GM23248 (cell line): Measurements from ENCODE around the gene RBM24. TPM values are rescaled to one million over a fixed set of nuclear protein-coding genes. Genes with fewer than 3 reads are reported as not detected.

ENCODE experiments used
- DNase-seq: peaks from one replicate; pipeline ENCODE4 v3.0.0-alpha.2; 2015
- H2AFZ ChIP-seq: fragments of 200-600 bp; sonication (generic); 2 replicates; pipeline ENCODE4 v1.6.1; 2016; ENCODE audit warnings: antibody characterized with exemption
- H3F3A ChIP-seq: fragments of 200-600 bp; sonication (generic); 2 replicates; pipeline ENCODE4 v1.6.1; 2016; ENCODE audit warnings: mild to moderate bottlenecking, antibody characterized with exemption, mixed run types; ENCODE audit not compliant: insufficient read depth
- H3K27ac ChIP-seq: fragments of 200-600 bp; sonication (generic); 2 replicates; pipeline ENCODE4 v1.5.1; 2016; ENCODE audit warnings: mild to moderate bottlenecking
- H3K27me3 ChIP-seq: fragments of 200-600 bp; sonication (generic); replicated peaks from 2 replicates; pipeline ENCODE4 v1.6.1; 2016; ENCODE audit warnings: mild to moderate bottlenecking; ENCODE audit not compliant: insufficient read depth
- H3K36me3 ChIP-seq: fragments of 200-600 bp; sonication (generic); 2 replicates; pipeline ENCODE4 v1.6.1; 2016; ENCODE audit warnings: low read depth, mild to moderate bottlenecking
- H3K4me1 ChIP-seq: fragments of 200-600 bp; sonication (generic); 2 replicates; pipeline ENCODE4 v1.6.1; 2016; ENCODE audit warnings: mild to moderate bottlenecking; ENCODE audit not compliant: insufficient read depth
- H3K4me2 ChIP-seq: fragments of 200-600 bp; sonication (generic); one replicate; pipeline ENCODE4 v1.6.1; 2016; ENCODE audit warnings: mild to moderate bottlenecking; ENCODE audit not compliant: unreplicated experiment
- H3K4me3 ChIP-seq: fragments of 200-600 bp; sonication (generic); 2 replicates; pipeline ENCODE4 v1.5.1; 2016; ENCODE audit warnings: mild to moderate bottlenecking
- H3K79me2 ChIP-seq: fragments of 200-600 bp; sonication (generic); 2 replicates; pipeline ENCODE4 v1.6.1; 2016; ENCODE audit warnings: mild to moderate bottlenecking; ENCODE audit not compliant: insufficient read depth
- H3K9ac ChIP-seq: fragments of 200-600 bp; sonication (generic); 2 replicates; pipeline ENCODE4 v1.6.1; 2016; ENCODE audit warnings: mild to moderate bottlenecking
- H3K9me2 ChIP-seq: fragments of 200-600 bp; sonication (generic); 2 replicates; pipeline ENCODE4 v1.6.1; 2016; ENCODE audit warnings: mixed run types, mild to moderate bottlenecking, moderate library complexity; ENCODE audit not compliant: insufficient read depth
- H3K9me3 ChIP-seq: fragments of 200-600 bp; sonication (generic); one replicate; pipeline ENCODE4 v1.6.1; 2017; ENCODE audit warnings: low read depth
- H4K20me1 ChIP-seq: fragments of 200-600 bp; sonication (generic); 2 replicates; pipeline ENCODE4 v1.6.0; 2016; ENCODE audit not compliant: insufficient read depth
- EZH2 ChIP-seq: fragments of 200-600 bp; sonication (generic); IDR thresholded peaks from 2 replicates; pipeline ENCODE4 v1.6.1; 2018; ENCODE audit warnings: antibody characterized with exemption, mild to moderate bottlenecking; ENCODE audit not compliant: insufficient read depth, poor library complexity, severe bottlenecking
- EZH2phosphoT487 ChIP-seq: fragments of 200-600 bp; sonication (generic); IDR thresholded peaks from 2 replicates; pipeline ENCODE4 v1.6.1; 2018; ENCODE audit warnings: antibody characterized with exemption, moderate library complexity, mild to moderate bottlenecking, low read depth; ENCODE audit not compliant: insufficient read depth
- WGBS, 2 experiments: methylation state at CpG; one replicate each; pipeline ENCODE4 v1.1.6; 2015 to 2017; ENCODE audit warnings: low lambda C conversion rate in 2 of 2, low coverage in 1 of 2; ENCODE audit errors: missing lambda C conversion rate in 2 of 2; 5-methylcytosine and 5-hydroxymethylcytosine counted together
- in situ Hi-C: fragments of 300-500 bp; cut with MboI; formaldehyde crosslinking; loops from 2 replicates; pipeline ENCODE4 v1.15.0; 2020
- polyA plus RNA-seq: library from polyadenylated mRNA; unstranded; fragments of >200 nt; fragmentation: Nextera tagmentation; extraction: Ambion mirVana; gene quantifications from 2 replicates; pipeline ENCODE4 v1.2.1, GENCODE V29; 2016
- total RNA-seq: library from RNA; depleted of rRNA; stranded (reverse); fragments of >200 nt; shearing (Covaris generic); gene quantifications from 2 replicates; pipeline ENCODE4 v1.2.3, GENCODE V29; 2014

The RBM24 gene
- total and polyA plus RNA-seq, 2 experiments from 2014 or later: 3.5 to 7.9 TPM

DNA sequence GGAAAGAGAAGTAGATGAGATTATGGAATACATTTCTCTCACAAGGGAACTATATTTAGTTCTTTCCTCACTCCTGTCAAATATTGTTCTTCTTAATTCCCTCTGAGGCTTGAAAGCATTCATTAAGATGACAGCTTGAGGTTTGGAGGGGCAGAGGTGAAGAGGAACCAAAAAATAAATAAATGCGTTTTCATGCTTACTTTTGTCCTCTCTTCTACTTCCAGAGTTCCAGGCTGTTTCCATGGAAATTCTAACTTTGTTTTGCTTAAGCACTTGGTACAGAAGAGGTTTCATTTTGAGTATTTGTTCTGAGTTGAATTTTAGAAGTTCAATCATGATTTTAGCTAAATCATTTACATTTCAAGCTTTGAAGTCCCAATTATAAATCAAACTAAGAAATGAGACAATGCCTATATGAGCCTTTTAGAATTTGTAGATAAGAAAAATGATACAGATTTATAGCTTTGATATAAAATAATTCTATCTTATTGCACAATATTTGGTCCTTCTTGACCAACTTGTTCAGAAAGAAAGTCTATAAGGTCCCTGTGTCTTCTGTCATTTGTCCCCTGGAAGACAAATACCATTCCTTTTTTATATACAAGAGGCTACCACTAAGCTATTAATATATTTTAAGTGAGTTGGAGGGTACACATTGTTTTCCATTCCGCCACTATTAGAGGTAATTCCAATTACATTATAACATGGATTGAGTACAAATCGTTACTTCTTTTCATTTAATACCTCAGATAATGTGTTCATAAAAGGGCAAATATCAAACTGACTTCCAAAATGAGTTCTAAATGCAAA, 16.3 kb downstream of the RBM24 start:
- Histone ChIP-seq H3K36me3 (peaks cover 4% of the 10 kb centered on the region; the same call in 1 of the 2 replicates), H3K4me2 (no peak overlapping the region), H4K20me1 (no peaks in the 10 kb centered on the region), H2AFZ (no peak overlapping the region), H3K9ac (no peak overlapping the region), H3K27me3 (no peaks in the 10 kb centered on the region), H3K79me2 (no peaks in the 10 kb centered on the region), H3F3A (no peaks in the 10 kb centered on the region), H3K27ac (no peak overlapping the region), H3K4me1 (no peaks in the 10 kb centered on the region), H3K9me3 (no peaks in the 10 kb centered on the region), H3K4me3 (no peak overlapping the region), H3K9me2 (no peaks in the 10 kb centered on the region)
- no peak for TF ChIP-seq EZH2
- no peak for TF ChIP-seq EZH2phosphoT487
- DNase-seq: no peak
- 51 to 62% methylated on average over 3 of the region's 3 CpGs for WGBS, 2 experiments
- in situ Hi-C loops: no loop called here

DNA sequence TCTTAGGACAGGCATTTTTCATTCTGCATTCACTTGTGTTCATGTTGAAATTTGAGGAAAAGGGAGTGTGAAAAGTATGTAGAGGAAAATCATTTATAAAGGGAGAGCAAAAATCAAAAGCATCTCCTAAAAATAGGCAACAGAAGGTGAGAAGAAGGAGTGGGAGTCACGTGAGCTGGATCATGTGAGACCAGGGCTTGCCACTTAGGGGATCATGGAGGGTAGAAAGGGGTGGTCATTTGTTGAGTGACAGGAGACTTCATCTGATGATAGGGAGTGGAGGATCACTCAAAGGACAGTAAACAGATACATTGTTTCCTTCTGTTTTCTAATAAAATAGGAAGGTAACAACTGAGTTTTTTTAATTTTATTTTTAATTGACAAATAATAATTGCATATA, 17.1 kb downstream of the RBM24 start:
- H3K9me2 ChIP-seq: no peaks in the 10 kb centered on the region
- H2AFZ ChIP-seq: no peak overlapping the region
- no peak overlapping the region for H3K27ac ChIP-seq
- TF ChIP-seq EZH2 (no peak), EZH2phosphoT487 (no peak)
- in situ Hi-C loops: no loop called here
- no peaks in the 10 kb centered on the region; the same call in 1 of the 2 replicates for H3K36me3 ChIP-seq
- H3K4me2 ChIP-seq: no peak overlapping the region
- no peaks in the 10 kb centered on the region for H4K20me1 ChIP-seq
- H3K79me2 ChIP-seq: no peaks in the 10 kb centered on the region
- no peak for DNase-seq
- WGBS, 2 experiments: 78 to 86% methylated on average over 1 of the region's 1 CpG
- no peaks in the 10 kb centered on the region for H3K9me3 ChIP-seq
- no peaks in the 10 kb centered on the region for H3F3A ChIP-seq
- no peaks in the 10 kb centered on the region for H3K27me3 ChIP-seq
- H3K4me1 ChIP-seq: no peaks in the 10 kb centered on the region
- H3K9ac ChIP-seq: no peak overlapping the region
- no peak overlapping the region for H3K4me3 ChIP-seq

DNA sequence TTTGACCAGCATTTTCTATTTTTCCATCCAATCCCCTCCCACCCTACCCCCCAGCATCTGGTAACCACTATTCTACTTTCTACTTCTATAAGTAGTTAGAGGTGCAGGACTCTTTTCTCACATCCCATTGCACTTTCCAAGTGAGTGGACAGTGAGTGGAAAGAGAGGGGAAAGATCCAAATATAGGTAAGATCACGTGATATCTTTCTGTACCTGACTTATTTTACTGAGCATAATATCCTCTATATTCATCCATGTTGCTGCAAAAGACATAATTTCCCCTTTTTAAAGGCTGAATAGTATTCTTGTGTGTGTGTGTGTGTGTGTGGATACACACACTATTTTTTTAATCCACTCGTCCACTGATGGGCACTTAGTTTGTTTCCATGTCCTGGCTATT, 18.1 kb downstream of the RBM24 start:
- no peaks in the 10 kb centered on the region for H3K9me3 ChIP-seq
- no peak overlapping the region for H3K4me2 ChIP-seq
- TF ChIP-seq EZH2phosphoT487 (no peak), EZH2 (no peak)
- no peaks in the 10 kb centered on the region for H3K36me3 ChIP-seq
- H4K20me1 ChIP-seq: no peaks in the 10 kb centered on the region
- H3K4me1 ChIP-seq: no peaks in the 10 kb centered on the region
- no peaks in the 10 kb centered on the region for H3K27me3 ChIP-seq
- no peak overlapping the region for H2AFZ ChIP-seq
- no peaks in the 10 kb centered on the region for H3F3A ChIP-seq
- in situ Hi-C loops: no loop called here
- no peak overlapping the region for H3K27ac ChIP-seq
- no peaks in the 10 kb centered on the region for H3K9me2 ChIP-seq
- H3K4me3 ChIP-seq: no peak overlapping the region
- no peak overlapping the region for H3K9ac ChIP-seq
- no peaks in the 10 kb centered on the region for H3K79me2 ChIP-seq
- DNase-seq: no peak
- WGBS, 2 experiments: 85 to 90% methylated on average over 2 of the region's 2 CpGs

GRCh38 chr6:17299750-17300149, 18.6 kb downstream of the RBM24 start:
- WGBS, 2 experiments: 48 to 64% methylated on average over 1 of the region's 1 CpG
- in situ Hi-C loops: no loop called here
- H3K9me3 ChIP-seq: no peaks in the 10 kb centered on the region

DNA sequence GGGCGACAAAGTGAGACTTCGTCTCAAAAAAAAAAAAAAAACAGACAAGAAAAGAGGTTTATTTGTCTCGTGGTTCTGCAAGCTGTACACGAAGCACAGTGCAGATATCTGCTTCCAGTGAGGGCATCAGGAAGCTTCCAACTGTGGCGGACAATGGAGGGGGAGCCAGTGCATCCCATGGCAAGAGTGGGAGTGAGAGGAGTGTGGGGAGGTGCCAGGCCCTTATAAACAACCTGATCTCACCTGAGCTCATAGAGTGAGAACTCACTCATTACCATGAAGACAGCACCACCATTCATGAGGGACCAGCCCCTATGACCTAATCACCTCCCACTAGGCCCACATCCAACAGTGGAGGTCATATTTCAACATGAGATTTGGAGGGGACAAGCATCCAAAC, 19.5 kb downstream of the RBM24 start:
- no peak overlapping the region for H3K27ac ChIP-seq
- in situ Hi-C loops: no loop called here
- no peak for DNase-seq
- no peaks in the 10 kb centered on the region for H3K27me3 ChIP-seq
- H3K36me3 ChIP-seq: no peaks in the 10 kb centered on the region
- H4K20me1 ChIP-seq: no peaks in the 10 kb centered on the region
- H3K4me2 ChIP-seq: no peak overlapping the region
- H3K9ac ChIP-seq: no peak overlapping the region
- 77 to 83% methylated on average over 5 of the region's 5 CpGs for WGBS, 2 experiments
- H3K9me2 ChIP-seq: no peaks in the 10 kb centered on the region
- H3K79me2 ChIP-seq: no peaks in the 10 kb centered on the region
- no peaks in the 10 kb centered on the region for H3F3A ChIP-seq
- H3K4me3 ChIP-seq: no peak overlapping the region
- TF ChIP-seq EZH2: no peak
- TF ChIP-seq EZH2phosphoT487: no peak
- H3K4me1 ChIP-seq: no peaks in the 10 kb centered on the region
- H3K9me3 ChIP-seq: no peaks in the 10 kb centered on the region
- H2AFZ ChIP-seq: no peak overlapping the region

More at GRCh38 chr6:17299750-17300149, 18.6 kb downstream of the RBM24 start:
- no peak for DNase-seq
- Histone ChIP-seq H3K4me1 (no peaks in the 10 kb centered on the region), H3K27me3 (no peaks in the 10 kb centered on the region), H3K9ac (no peak overlapping the region), H3K4me3 (no peak overlapping the region), H2AFZ (no peak overlapping the region), H3K27ac (no peak overlapping the region), H3F3A (no peaks in the 10 kb centered on the region), H3K9me2 (no peaks in the 10 kb centered on the region), H4K20me1 (no peaks in the 10 kb centered on the region), H3K79me2 (no peaks in the 10 kb centered on the region), H3K4me2 (no peak overlapping the region), H3K36me3 (no peaks in the 10 kb centered on the region)
- no peak for TF ChIP-seq EZH2
- TF ChIP-seq EZH2phosphoT487: no peak
